Testis (tissue), 3 donors: ENCODE results near the gene ACOX1. TPM values are rescaled to one million over a fixed set of nuclear protein-coding genes. Genes with fewer than 3 reads are reported as not detected.

ENCODE experiments used
- DNase-seq: peaks from one replicate; pipeline ENCODE4 v3.0.0-alpha.2; 2019
- H3K27ac ChIP-seq, 2 donors: fragments of 200-600 bp; sonication (generic); one replicate each; pipeline ENCODE4 v1.5.1; 2019
- H3K27me3 ChIP-seq: fragments of 200-600 bp; sonication (generic); one replicate; pipeline ENCODE4 v1.5.1; 2019
- H3K36me3 ChIP-seq: fragments of 200-600 bp; sonication (generic); one replicate; pipeline ENCODE4 v1.5.1; 2017; ENCODE audit warnings: low read depth; ENCODE audit errors: missing control alignments
- H3K4me1 ChIP-seq: fragments of 200-600 bp; sonication (generic); one replicate; pipeline ENCODE4 v1.5.1; 2019
- H3K4me3 ChIP-seq, 2 donors: fragments of 200-600 bp; sonication (generic); one replicate each; pipeline ENCODE4 v1.5.1; 2017 to 2019
- H3K9me3 ChIP-seq: fragments of 200-600 bp; sonication (generic); one replicate; pipeline ENCODE4 v1.5.1; 2017
- CTCF ChIP-seq, 3 experiments: fragments of 450-650 bp in 2 of 3; fragments of 200-600 bp in 1 of 3; sonication (generic) in 1 of 3; IDR thresholded peaks; one replicate each; pipeline ENCODE4 v1.5.1; 2016 to 2019; ENCODE audit warnings: antibody characterized with exemption in 3 of 3, mild to moderate bottlenecking in 2 of 3, moderate library complexity in 1 of 3
- POLR2A ChIP-seq: fragments of 450-650 bp; IDR thresholded peaks from one replicate; pipeline ENCODE4 v1.6.1; 2017; ENCODE audit warnings: antibody characterized with exemption, mild to moderate bottlenecking, moderate library complexity
- WGBS, 2 donors: methylation state at CpG; one replicate each; pipeline ENCODE4 v1.1.5; 2018; 5-methylcytosine and 5-hydroxymethylcytosine counted together
- intact Hi-C: fragments of 100-400 bp; cut with DNase I; formaldehyde crosslinking; loops from one replicate; pipeline ENCODE4 v1.15.1; 2023; ENCODE audit warnings: low total_unique reads
- polyA plus RNA-seq: library from polyadenylated mRNA; stranded (reverse); fragments of 350-450 nt; fragmentation: Illumina TruSeq; extraction: RNeasy Lipid Tissue Mini Kit (QIAGEN cat#74804); gene quantifications from one replicate; pipeline ENCODE4 v1.2.3, GENCODE V29; 2014; ENCODE audit warnings: low read depth, low replicate concordance; ENCODE audit not compliant: insufficient read depth
- total RNA-seq, 2 donors: library from RNA; depleted of rRNA; stranded (reverse); fragments of >200 nt; gene quantifications; one replicate each; pipeline ENCODE4 v1.2.3, GENCODE V29; 2016

Gene ACOX1
- total and polyA plus RNA-seq, 3 donors from 2014 or later = 24.1 to 77.7 (median 64.1) TPM

DNA sequence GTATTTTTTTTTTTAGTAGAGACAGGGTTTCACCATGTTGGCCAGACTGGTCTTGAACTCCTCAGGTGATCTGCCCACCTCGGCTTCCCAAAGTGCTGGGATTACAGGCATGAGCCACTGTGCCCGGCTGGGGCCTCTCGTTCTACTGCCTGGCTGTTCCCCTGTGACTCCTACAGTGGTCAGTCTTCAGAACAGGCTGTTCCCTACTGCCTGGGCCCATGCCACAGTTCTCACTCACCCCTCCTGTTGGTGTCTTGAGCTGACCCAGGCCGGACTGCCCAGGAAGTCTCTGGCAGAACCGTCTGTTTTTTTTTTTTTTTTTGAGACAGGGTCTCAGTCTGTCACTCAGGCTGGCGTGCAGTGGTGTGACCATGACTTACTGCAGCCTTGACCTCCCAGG lies 24.9 kb upstream of the ACOX1 start:
- Histone ChIP-seq H3K4me3 (no peak overlapping the region), H3K27ac (peak overlapping the region; percentile 14 to 78), H3K9me3 (no peaks in the 10 kb centered on the region), H3K27me3 (no peaks in the 10 kb centered on the region), H3K4me1 (peaks cover 42% of the 10 kb centered on the region), H3K36me3 (no peaks in the 10 kb centered on the region)
- peak; percentile 75 for DNase-seq
- intact Hi-C loops = no loop called here
- TF ChIP-seq POLR2A (no peak), CTCF (IDR thresholded peaks at IDR 0.05) (no peak)
- 52 to 55% methylated on average over 5 to 6 of the region's 6 CpGs for whole genome bisulfite sequencing, 2 donors

- Histone ChIP-seq H3K27ac (no peak overlapping the region), H3K27me3 (no peaks in the 10 kb centered on the region), H3K36me3 (no peaks in the 10 kb centered on the region), H3K9me3 (no peaks in the 10 kb centered on the region), H3K4me3 (no peak overlapping the region), H3K4me1 (peaks cover 59% of the 10 kb centered on the region)
- TF ChIP-seq CTCF (IDR thresholded peaks at IDR 0.05) (no peak), POLR2A (no peak)
- intact Hi-C loops = no loop called here
- DNase-seq = no peak
- 96 to 98% methylated on average over 12 of the region's 12 CpGs for WGBS, 2 donors
Observed at GRCh38 chr17:76002100-76002499, 23.1 kb upstream of the ACOX1 start.

DNA sequence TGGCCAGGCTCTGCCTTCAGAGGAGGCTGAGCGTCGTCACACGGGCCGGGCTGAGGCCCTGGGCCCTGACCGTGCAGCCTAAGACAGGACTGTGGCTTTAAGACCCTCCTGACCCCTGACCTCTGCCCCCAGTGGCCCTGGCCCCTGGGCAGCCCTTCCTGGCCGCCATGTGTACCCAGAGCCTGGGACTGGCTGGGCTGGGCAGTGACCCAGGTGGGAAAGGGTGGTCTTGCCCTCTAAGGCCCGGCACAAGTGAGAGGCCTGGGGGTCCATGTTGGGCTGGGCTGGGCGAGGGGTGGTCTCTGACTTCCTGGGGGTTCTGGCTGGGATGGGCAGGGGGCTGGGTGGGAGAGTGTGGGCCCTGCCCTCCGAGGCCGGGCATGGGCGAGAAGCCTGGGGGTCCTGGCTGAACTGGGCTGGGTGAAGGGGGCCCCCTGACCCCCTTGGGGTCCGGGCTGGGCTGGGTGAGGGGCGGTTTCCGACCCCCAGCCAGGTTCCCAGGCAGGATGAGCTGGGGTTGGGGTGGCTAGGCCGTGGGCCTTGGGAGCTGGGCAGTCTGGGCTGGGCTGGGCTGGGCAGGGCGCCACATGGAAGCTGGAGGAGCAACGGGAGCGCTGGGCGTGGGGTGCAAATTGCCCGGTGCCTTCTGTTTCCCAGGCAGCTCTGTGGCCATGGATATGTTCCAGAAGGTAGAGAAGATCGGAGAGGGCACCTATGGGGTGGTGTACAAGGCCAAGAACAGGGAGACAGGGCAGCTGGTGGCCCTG lies 22.0 kb upstream of the ACOX1 start, which contains the start of gene CDK3:
Gene CDK3, plus strand, starts transcription at position 101 of the 767 bp plus-strand sequence. Its CDS starts 571 bp downstream, at position 672.
- TF ChIP-seq CTCF (IDR thresholded peaks at IDR 0.05) (no peak), POLR2A (no peak)
- intact Hi-C loops = no loop called here
- Histone ChIP-seq H3K9me3 (no peaks in the 10 kb centered on the region), H3K4me3 (no peak within 1 kb of the TSS), H3K27me3 (no peaks in the 10 kb centered on the region), H3K4me1 (peaks cover 65% of the 10 kb centered on the region), H3K27ac (no peak within 1 kb of the TSS), H3K36me3 (no peaks in the 10 kb centered on the region)
- 90 to 94% methylated on average over 8 to 18 of the region's 21 CpGs for WGBS, 2 donors
- no peak for DNase-seq

DNA sequence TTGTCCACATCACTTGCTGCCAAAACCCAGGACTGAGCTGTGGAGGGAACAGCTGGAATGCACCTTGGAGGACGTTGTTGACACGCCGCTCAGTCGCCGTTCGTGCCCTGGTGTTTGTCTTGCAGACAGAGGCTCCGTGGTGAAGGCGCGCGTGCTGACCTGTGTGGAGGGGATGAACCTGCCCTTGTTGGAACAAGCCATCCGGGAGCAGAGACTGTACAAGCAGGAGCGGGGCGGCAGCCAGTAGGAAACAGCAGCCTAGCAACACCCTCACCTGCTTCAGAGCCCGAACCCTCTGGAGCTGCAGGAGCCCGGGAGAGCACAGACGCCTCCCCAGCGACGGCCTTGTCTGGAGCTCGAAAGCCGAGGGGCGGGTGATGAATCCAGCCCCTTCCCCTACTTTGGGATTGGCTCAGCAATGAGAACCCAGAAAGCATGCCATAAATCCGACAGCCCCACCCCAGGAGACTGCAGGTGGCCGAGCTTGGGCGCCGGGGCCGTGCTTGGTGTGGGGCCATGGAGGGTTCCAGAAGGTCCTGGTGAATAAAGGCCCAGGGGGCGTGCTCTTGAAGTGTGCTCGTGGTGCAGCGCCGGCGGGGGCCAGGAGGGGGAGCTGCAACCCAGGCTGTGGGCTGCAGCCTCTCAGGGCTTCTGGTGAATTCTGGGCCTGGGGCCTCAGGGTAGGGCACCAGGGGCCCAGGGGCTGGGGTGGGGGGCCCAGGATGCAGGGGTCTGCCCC lies 21.2 kb upstream of the ACOX1 start:
- intact Hi-C loops = no loop called here
- Histone ChIP-seq H3K36me3 (no peaks in the 10 kb centered on the region), H3K27ac (no peak overlapping the region), H3K27me3 (no peaks in the 10 kb centered on the region), H3K4me3 (no peak overlapping the region), H3K9me3 (no peaks in the 10 kb centered on the region), H3K4me1 (peaks cover 58% of the 10 kb centered on the region)
- peak; percentile 74 for DNase-seq
- 62 to 78% methylated on average over 26 to 31 of the region's 31 CpGs for WGBS, 2 donors
- peak; percentile 25 to 86 (median 68) for TF ChIP-seq CTCF (IDR thresholded peaks at IDR 0.05)
- TF ChIP-seq POLR2A = no peak
